ENCODE data around the gene CDH22.

Gene CDH22

GRCh38 chr20:46188866-46189541, 119.3 kb downstream of the CDH22 start:
- DNase-seq, result no peak

GRCh38 chr20:46186210-46186609, 122.1 kb downstream of the CDH22 start:
- DNase-seq, result no peak

- DNase-seq, result no peak
These were observed 122.9 kb downstream of the CDH22 start for GRCh38 chr20:46185353-46185752.

- no peak for DNase-seq
These were observed 124.5 kb downstream of the CDH22 start for GRCh38 chr20:46183768-46184167.

GRCh38 chr20:46182276-46183200, 125.8 kb downstream of the CDH22 start:
- DNase-seq, result no peak

GRCh38 chr20:46179862-46180261, 128.4 kb downstream of the CDH22 start:
- DNase-seq, result no peak

GRCh38 chr20:46178891-46179290, 129.4 kb downstream of the CDH22 start:
- no peak for DNase-seq

- DNase-seq, result no peak
These were observed 130.5 kb downstream of the CDH22 start for GRCh38 chr20:46177768-46178167.

- no peak for DNase-seq
These were observed 131.4 kb downstream of the CDH22 start for GRCh38 chr20:46176739-46177378.

GRCh38 chr20:46175127-46175494, 133.2 kb downstream of the CDH22 start:
- DNase-seq, result no peak

- DNase-seq, result peak; percentile 70
These were observed 133.7 kb downstream of the CDH22 start for GRCh38 chr20:46174469-46175126.

- DNase-seq, result no peak
These were observed 134.4 kb downstream of the CDH22 start for GRCh38 chr20:46173652-46174468.

- DNase-seq, result no peak
These were observed 135.2 kb downstream of the CDH22 start for GRCh38 chr20:46172961-46173536.

GRCh38 chr20:46172455-46172854, 135.8 kb downstream of the CDH22 start:
- no peak for DNase-seq

- no peak for DNase-seq
These were observed 136.4 kb downstream of the CDH22 start for GRCh38 chr20:46171909-46172308.

- no peak for DNase-seq
These were observed 136.8 kb downstream of the CDH22 start for GRCh38 chr20:46171476-46171875.

GRCh38 chr20:46169245-46170171, 138.8 kb downstream of the CDH22 start:
- no peak for DNase-seq

- no peak for DNase-seq
These were observed 139.9 kb downstream of the CDH22 start for GRCh38 chr20:46168438-46168837.

- DNase-seq, result no peak
These were observed 141.2 kb downstream of the CDH22 start for GRCh38 chr20:46167080-46167479.

GRCh38 chr20:46164254-46164653, 144.0 kb downstream of the CDH22 start:
- no peak for DNase-seq

- DNase-seq, result no peak
These were observed 146.4 kb downstream of the CDH22 start for GRCh38 chr20:46161921-46162320.

Data from femur (tissue), 1 donor.